Neuronal stem cell (in vitro differentiated cells): ENCODE measurements around the gene RADIL.
"Not testable (repeated sequence)": the region's sequence is repeated elsewhere in the genome, so short reads cannot be mapped to it uniquely, and the experiment has no call there.

Experiments used
- DNase-seq: peaks from one replicate; pipeline ENCODE4 v3.0.0-alpha.2; 2013; ENCODE audit warnings: low spot score
- H2AFZ ChIP-seq: one replicate; pipeline ENCODE4 v1.6.1; 2013; ENCODE audit warnings: mild to moderate bottlenecking, low read length, inconsistent platforms
- H2AK5ac ChIP-seq: 2 replicates; pipeline ENCODE4 v1.6.1; 2013; ENCODE audit warnings: low read depth, mild to moderate bottlenecking, inconsistent platforms, low read length, moderate library complexity, mixed read lengths
- H2BK120ac ChIP-seq: 2 replicates; pipeline ENCODE4 v1.6.1; 2013; ENCODE audit warnings: low read depth, mild to moderate bottlenecking, inconsistent platforms, low read length, moderate library complexity, mixed read lengths
- H2BK12ac ChIP-seq: one replicate; pipeline ENCODE4 v1.6.1; 2013; ENCODE audit warnings: low read length, inconsistent platforms
- H2BK15ac ChIP-seq: 2 replicates; pipeline ENCODE4 v1.6.1; 2013; ENCODE audit warnings: mild to moderate bottlenecking, low read length, inconsistent platforms, mixed read lengths
- H2BK5ac ChIP-seq: one replicate; pipeline ENCODE4 v1.6.1; 2013; ENCODE audit warnings: inconsistent platforms, mild to moderate bottlenecking, low read length, moderate library complexity
- H3K14ac ChIP-seq: one replicate; pipeline ENCODE4 v1.6.1; 2013; ENCODE audit warnings: low read length, inconsistent platforms
- H3K18ac ChIP-seq: 2 replicates; pipeline ENCODE4 v1.6.1; 2013; ENCODE audit warnings: low read length, inconsistent platforms
- H3K23ac ChIP-seq: 2 replicates; pipeline ENCODE4 v1.6.1; 2013; ENCODE audit warnings: low read depth, mild to moderate bottlenecking, mixed read lengths, low read length, inconsistent platforms; ENCODE audit not compliant: poor library complexity
- H3K27ac ChIP-seq: replicated peaks from 3 replicates; pipeline ENCODE4 v1.5.1; 2013; ENCODE audit warnings: low read length, inconsistent platforms
- H3K27me3 ChIP-seq, 3 experiments: 2 replicates each; pipeline ENCODE4 v1.6.1; 2013; ENCODE audit warnings: low read length in 3 of 3, mild to moderate bottlenecking in 2 of 3, inconsistent platforms in 1 of 3, low read depth in 1 of 3, mixed read lengths in 1 of 3, moderate library complexity in 1 of 3; ENCODE audit not compliant: control insufficient read depth in 3 of 3, insufficient read depth in 3 of 3
- H3K36me3 ChIP-seq, 2 donors: replicated peaks in 1 of 2; 2 replicates each; pipeline ENCODE4 v1.6.1; 2013; ENCODE audit warnings: low read length in 2 of 2; ENCODE audit not compliant: control insufficient read depth in 2 of 2, insufficient read depth in 2 of 2
- H3K4ac ChIP-seq: 2 replicates; pipeline ENCODE4 v1.6.1; 2013; ENCODE audit warnings: inconsistent platforms, mild to moderate bottlenecking, low read length, moderate library complexity
- H3K4me1 ChIP-seq, 2 donors: 1 replicate in 1 of 2; 2 replicates in 1 of 2; pipeline ENCODE4 v1.6.1; 2013; ENCODE audit warnings: low read length in 2 of 2, low read depth in 1 of 2; ENCODE audit not compliant: control insufficient read depth in 2 of 2, insufficient read depth in 1 of 2
- H3K4me2 ChIP-seq: one replicate; pipeline ENCODE4 v1.6.1; 2013; ENCODE audit warnings: mild to moderate bottlenecking, low read length, inconsistent platforms; ENCODE audit not compliant: insufficient read depth, poor library complexity, severe bottlenecking
- H3K4me3 ChIP-seq, 2 donors: 2 replicates each; pipeline ENCODE4 v1.5.1; 2013; ENCODE audit warnings: low read length in 2 of 2, mild to moderate bottlenecking in 2 of 2, inconsistent platforms in 1 of 2, moderate library complexity in 1 of 2
- H3K79me1 ChIP-seq: one replicate; pipeline ENCODE4 v1.6.1; 2013; ENCODE audit warnings: low read depth, mild to moderate bottlenecking, inconsistent platforms, low read length, moderate library complexity
- H3K9ac ChIP-seq: one replicate; pipeline ENCODE4 v1.6.1; 2013; ENCODE audit warnings: mild to moderate bottlenecking, low read depth, low read length, inconsistent platforms; ENCODE audit not compliant: poor library complexity
- H3K9me3 ChIP-seq, 2 donors: replicated peaks in 1 of 2; 2 replicates each; pipeline versions ENCODE3 to v1.6.1; 2013; ENCODE audit warnings: low read length in 2 of 2, mild to moderate bottlenecking in 2 of 2, inconsistent platforms in 1 of 2, low read depth in 1 of 2, mixed read lengths in 1 of 2, moderate library complexity in 1 of 2; ENCODE audit not compliant: control insufficient read depth in 2 of 2, insufficient read depth in 1 of 2
- H4K8ac ChIP-seq: one replicate; pipeline ENCODE4 v1.6.1; 2013; ENCODE audit warnings: low read depth, mild to moderate bottlenecking, inconsistent platforms, low read length, moderate library complexity
- H4K91ac ChIP-seq: one replicate; pipeline ENCODE4 v1.6.1; 2013; ENCODE audit warnings: low read length, low read depth, mild to moderate bottlenecking, inconsistent platforms; ENCODE audit not compliant: poor library complexity
- WGBS, 2 donors: extraction: QIAGEN DNeasy Blood & Tissue Kit; methylation state at CpG; one replicate each; pipeline ENCODE4 v1.1.7; 2013; ENCODE audit warnings: missing lambda C conversion rate in 2 of 2, mixed read lengths in 1 of 2; ENCODE audit not compliant: insufficient read length in 2 of 2, insufficient replicate concordance in 1 of 2; ENCODE audit errors: extremely low coverage in 2 of 2; 5-methylcytosine and 5-hydroxymethylcytosine counted together

The RADIL gene

DNA sequence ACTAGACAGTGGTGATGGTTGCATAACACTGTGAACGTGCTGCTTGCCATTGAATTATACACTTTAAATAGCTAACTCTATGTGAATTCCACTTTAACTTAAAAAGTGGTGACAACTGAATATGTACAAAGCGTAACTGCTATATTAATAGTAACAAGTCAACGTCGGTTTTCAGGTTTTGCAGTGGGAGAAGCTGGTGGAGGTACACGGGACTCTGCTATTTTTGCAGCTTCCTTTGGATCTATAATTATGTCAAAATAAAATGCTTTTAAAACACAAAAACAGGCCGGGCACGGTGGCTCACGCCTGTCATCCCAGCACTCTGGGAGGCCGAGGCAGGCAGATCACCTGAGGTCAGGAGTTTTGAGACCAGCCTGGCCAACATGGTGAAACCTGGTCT is 87.1 kb downstream of the RADIL start:
- Histone ChIP-seq H3K36me3 (peaks cover 0 to 27% of the 10 kb centered on the region in 2 donors), H2BK120ac (no peak overlapping the region), H2BK5ac (no peak overlapping the region), H2BK12ac (no peak overlapping the region), H3K4me3 (no peak overlapping the region), H3K79me1 (no peaks in the 10 kb centered on the region), H3K23ac (no peak overlapping the region), H4K91ac (no peak overlapping the region), H3K27me3 (no peaks in the 10 kb centered on the region), H3K4me1 (peaks cover 2% of the 10 kb centered on the region in 2 donors), H3K4ac (no peak overlapping the region), H4K8ac (no peak overlapping the region), H2AK5ac (no peak overlapping the region), H2BK15ac (no peak overlapping the region), H3K27ac (no peak overlapping the region), H3K4me2 (no peak overlapping the region), H3K14ac (no peak overlapping the region), H3K9me3 (no peaks in the 10 kb centered on the region), H3K18ac (no peak overlapping the region), H3K9ac (no peak overlapping the region), H2AFZ (no peak overlapping the region)
- DNase-seq = no peak
- no CpG with 5 or more reads among the region's 9 CpGs for WGBS, 2 donors

DNA sequence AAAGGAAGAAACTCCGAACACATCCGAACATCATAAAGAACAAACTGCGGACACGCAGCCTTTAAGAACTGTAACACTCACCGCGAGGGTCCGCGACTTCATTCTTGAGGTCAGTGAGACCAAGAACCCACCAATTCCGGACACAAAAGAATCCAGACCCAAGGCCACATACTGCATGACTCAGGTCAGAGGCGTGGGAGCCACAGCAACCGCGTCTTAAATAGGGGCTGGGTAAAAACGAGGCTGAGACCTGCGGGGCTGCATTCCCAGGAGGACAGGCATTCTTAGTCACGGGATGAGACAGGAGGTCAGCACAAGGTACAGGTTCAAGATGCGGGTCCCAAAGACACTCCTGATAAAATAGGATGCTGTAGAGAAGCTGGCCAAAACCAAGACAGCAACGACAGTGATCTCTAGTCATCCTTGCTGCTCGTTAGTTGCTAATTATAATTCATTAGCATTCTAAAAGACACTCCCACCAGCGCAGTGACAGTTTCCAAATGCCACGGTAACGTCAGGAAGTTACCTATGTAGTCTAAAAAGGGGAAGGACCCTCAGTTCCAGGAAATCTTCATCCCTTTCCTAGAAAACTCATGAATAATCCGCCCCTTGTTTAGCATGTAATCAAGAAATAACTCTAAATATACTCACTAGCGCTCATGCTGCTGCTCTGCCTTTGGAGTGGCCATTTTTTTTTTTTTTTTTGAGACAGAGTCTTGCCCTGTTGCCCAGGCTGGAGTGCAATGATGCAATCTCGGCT is 88.7 kb downstream of the RADIL start:
- Histone ChIP-seq H2BK120ac (no peak overlapping the region), H3K4me3 (no peak overlapping the region), H2BK12ac (no peak overlapping the region), H3K4ac (no peak overlapping the region), H2BK5ac (no peak overlapping the region), H3K23ac (no peak overlapping the region), H3K18ac (no peak overlapping the region), H3K4me2 (no peak overlapping the region), H3K79me1 (no peaks in the 10 kb centered on the region), H4K8ac (no peak overlapping the region), H2AFZ (no peak overlapping the region), H3K4me1 (peaks cover 2% of the 10 kb centered on the region in 2 donors), H3K27ac (no peak overlapping the region), H2BK15ac (no peak overlapping the region), H3K14ac (no peak overlapping the region), H3K9ac (no peak overlapping the region), H3K27me3 (no peaks in the 10 kb centered on the region), H3K36me3 (peaks cover 2 to 42% of the 10 kb centered on the region in 2 donors), H2AK5ac (no peak overlapping the region), H4K91ac (no peak overlapping the region), H3K9me3 (no peaks in the 10 kb centered on the region)
- no peak for DNase-seq
- WGBS, 2 donors = no CpG with 5 or more reads among the region's 24 CpGs

DNA sequence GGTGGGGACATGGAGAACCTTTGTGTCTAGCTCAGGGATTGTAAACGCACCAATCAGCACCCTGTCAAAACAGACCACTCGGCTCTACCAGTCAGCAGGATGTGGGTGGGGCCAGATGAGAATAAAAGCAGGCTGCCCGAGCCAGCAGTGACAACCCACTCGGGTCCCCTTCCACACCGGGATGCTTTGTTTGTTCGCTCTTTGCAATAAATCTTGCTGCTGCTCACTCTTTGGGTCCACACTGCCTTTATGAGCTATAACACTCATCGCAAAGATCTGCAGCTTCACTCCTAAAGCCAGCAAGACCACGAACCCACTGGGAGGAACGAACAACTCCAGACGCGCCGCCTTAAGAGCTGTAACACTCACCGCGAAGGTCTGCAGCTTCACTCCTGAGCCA is 89.3 kb downstream of the RADIL start:
- H3K4ac ChIP-seq, H2BK120ac ChIP-seq, H4K91ac ChIP-seq, H3K4me3 ChIP-seq, H3K4me2 ChIP-seq, H2BK5ac ChIP-seq, H3K18ac ChIP-seq, H3K23ac ChIP-seq, DNase-seq, H3K79me1 ChIP-seq, H3K27ac ChIP-seq, H2BK15ac ChIP-seq, H3K14ac ChIP-seq, H3K4me1 ChIP-seq, H3K27me3 ChIP-seq, H4K8ac ChIP-seq, H2BK12ac ChIP-seq, H3K9me3 ChIP-seq, H2AFZ ChIP-seq, H2AK5ac ChIP-seq, H3K9ac ChIP-seq: not testable (repeated sequence)
- no CpG with 5 or more reads among the region's 14 CpGs for WGBS, 2 donors
- peaks cover 2 to 42% of the 10 kb centered on the region in 2 donors for H3K36me3 ChIP-seq

DNA sequence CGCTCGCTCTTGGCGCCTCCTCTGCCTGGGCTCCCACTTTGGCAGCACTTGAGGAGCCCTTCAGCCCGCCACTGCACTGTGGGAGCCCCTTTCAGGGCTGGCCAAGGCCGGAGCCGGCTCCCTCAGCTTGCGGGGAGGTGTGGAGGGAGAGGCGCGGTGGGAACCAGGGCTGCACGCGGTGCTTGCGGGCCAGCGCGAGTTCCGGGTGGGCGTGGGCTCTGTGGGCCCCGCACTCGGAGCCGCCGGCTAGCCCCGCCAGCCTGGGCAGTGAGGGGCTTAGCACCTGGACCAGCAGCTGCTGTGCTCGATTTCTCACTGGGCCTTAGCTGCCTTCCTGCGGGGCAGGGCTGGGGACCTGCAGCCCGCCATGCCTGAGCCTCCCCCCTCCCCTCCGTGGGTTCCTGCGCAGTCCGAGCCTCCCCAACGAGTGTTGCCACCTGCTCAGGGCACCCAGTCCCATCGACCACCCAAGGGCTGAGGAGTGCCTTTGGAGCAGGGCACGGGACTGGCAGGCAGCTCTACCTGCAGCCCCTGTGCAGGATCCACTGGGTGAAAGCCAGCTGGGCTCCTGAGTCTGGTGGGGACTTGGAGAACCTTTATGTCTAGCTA is 90.0 kb downstream of the RADIL start:
- H2BK5ac ChIP-seq, H2AK5ac ChIP-seq, H4K91ac ChIP-seq, H3K79me1 ChIP-seq, H3K27me3 ChIP-seq, H2BK120ac ChIP-seq, H3K4me2 ChIP-seq, H2BK15ac ChIP-seq, H2BK12ac ChIP-seq, H2AFZ ChIP-seq, H3K27ac ChIP-seq, H3K23ac ChIP-seq, H3K14ac ChIP-seq, H3K4me3 ChIP-seq, H3K4me1 ChIP-seq, H3K4ac ChIP-seq, H3K18ac ChIP-seq, H3K9me3 ChIP-seq, H4K8ac ChIP-seq, DNase-seq: not testable (repeated sequence)
- Histone ChIP-seq H3K9ac (peak overlapping the region; percentile 30), H3K36me3 (peaks cover 2 to 45% of the 10 kb centered on the region in 2 donors)
- WGBS, 2 donors = no CpG with 5 or more reads among the region's 30 CpGs
